Large intestine (tissue), 3 donors: ENCODE results near the gene IL9. TPM values are rescaled to one million over a fixed set of nuclear protein-coding genes. Genes with fewer than 3 reads are reported as not detected.

Experiments
- DNase-seq, 2 donors: peaks; one replicate each; pipeline versions ENCODE4 v3.0.0 to v3.0.0-alpha.2; 2013
- H3K27ac ChIP-seq: one replicate; pipeline ENCODE4 v1.5.1; 2013; ENCODE audit warnings: low read length
- H3K27me3 ChIP-seq: 2 replicates; pipeline ENCODE4 v1.6.1; 2013; ENCODE audit warnings: low read length; ENCODE audit not compliant: control insufficient read depth, insufficient read depth
- H3K36me3 ChIP-seq: 2 replicates; pipeline ENCODE4 v1.6.1; 2013; ENCODE audit warnings: low read length; ENCODE audit not compliant: control insufficient read depth, insufficient read depth
- H3K4me1 ChIP-seq: one replicate; pipeline ENCODE4 v1.6.1; 2013; ENCODE audit warnings: low read length; ENCODE audit not compliant: control insufficient read depth, insufficient read depth
- H3K4me3 ChIP-seq: one replicate; pipeline ENCODE4 v1.5.1; 2013; ENCODE audit warnings: low read length
- H3K9me3 ChIP-seq: one replicate; pipeline ENCODE4 v1.6.1; 2013; ENCODE audit warnings: mild to moderate bottlenecking, low read depth, low read length, moderate library complexity; ENCODE audit not compliant: control insufficient read depth
- WGBS: methylation state at CpG from one replicate; pipeline ENCODE4 v1.1.5; 2013; ENCODE audit warnings: low lambda C conversion rate; ENCODE audit not compliant: insufficient coverage; 5-methylcytosine and 5-hydroxymethylcytosine counted together
- polyA plus RNA-seq: library from polyadenylated mRNA; unstranded; fragments of 120-200 nt; gene quantifications from one replicate; pipeline ENCODE4 v1.2.1, GENCODE V29; 2013

Gene IL9
- polyA plus RNA-seq, 1 donor: not detected

- no peaks in the 10 kb centered on the region for H3K9me3 ChIP-seq
- no peak overlapping the region for H3K4me3 ChIP-seq
- no peaks in the 10 kb centered on the region for H3K36me3 ChIP-seq
- WGBS: no CpG with 5 or more reads among the region's 2 CpGs
- H3K27ac ChIP-seq: no peak overlapping the region
- H3K4me1 ChIP-seq: no peaks in the 10 kb centered on the region
- DNase-seq: no peak
- peaks cover 7% of the 10 kb centered on the region for H3K27me3 ChIP-seq
These were observed 37.9 kb downstream of the IL9 start for GRCh38 chr5:135857630-135858311.

GRCh38 chr5:135851915-135852845, 43.5 kb downstream of the IL9 start:
- Histone ChIP-seq H3K36me3 (no peaks in the 10 kb centered on the region), H3K4me1 (no peaks in the 10 kb centered on the region), H3K4me3 (no peak overlapping the region), H3K9me3 (no peaks in the 10 kb centered on the region), H3K27me3 (peaks cover 6% of the 10 kb centered on the region), H3K27ac (no peak overlapping the region)
- DNase-seq: no peak
- WGBS: no CpG with 5 or more reads among the region's 34 CpGs

GRCh38 chr5:135851186-135851914, 44.3 kb downstream of the IL9 start:
- WGBS: 100% methylated on average over 2 of the region's 24 CpGs
- no peaks in the 10 kb centered on the region for H3K36me3 ChIP-seq
- DNase-seq: no peak
- no peak overlapping the region for H3K4me3 ChIP-seq
- H3K4me1 ChIP-seq: no peaks in the 10 kb centered on the region
- H3K9me3 ChIP-seq: no peaks in the 10 kb centered on the region
- H3K27ac ChIP-seq: no peak overlapping the region
- H3K27me3 ChIP-seq: peaks cover under 1% of the 10 kb centered on the region

GRCh38 chr5:135850671-135851070, 45.0 kb downstream of the IL9 start:
- no peaks in the 10 kb centered on the region for H3K36me3 ChIP-seq
- WGBS: no CpG with 5 or more reads among the region's 6 CpGs
- no peak overlapping the region for H3K27ac ChIP-seq
- H3K4me1 ChIP-seq: no peaks in the 10 kb centered on the region
- H3K4me3 ChIP-seq: no peak overlapping the region
- H3K27me3 ChIP-seq: no peaks in the 10 kb centered on the region
- no peak for DNase-seq
- H3K9me3 ChIP-seq: no peaks in the 10 kb centered on the region

- H3K4me3 ChIP-seq: no peak overlapping the region
- no peaks in the 10 kb centered on the region for H3K27me3 ChIP-seq
- no peaks in the 10 kb centered on the region for H3K9me3 ChIP-seq
- no peak for DNase-seq
- no CpG with 5 or more reads among the region's 9 CpGs for WGBS
- no peaks in the 10 kb centered on the region for H3K36me3 ChIP-seq
- H3K27ac ChIP-seq: no peak overlapping the region
- no peaks in the 10 kb centered on the region for H3K4me1 ChIP-seq
These were observed 45.4 kb downstream of the IL9 start for GRCh38 chr5:135850231-135850630.

- no peak overlapping the region for H3K27ac ChIP-seq
- no CpG with 5 or more reads among the region's 1 CpG for WGBS
- no peaks in the 10 kb centered on the region for H3K27me3 ChIP-seq
- no peaks in the 10 kb centered on the region for H3K4me1 ChIP-seq
- no peaks in the 10 kb centered on the region for H3K36me3 ChIP-seq
- no peak for DNase-seq
- H3K9me3 ChIP-seq: no peaks in the 10 kb centered on the region
- H3K4me3 ChIP-seq: no peak overlapping the region
These were observed 47.7 kb downstream of the IL9 start for GRCh38 chr5:135847976-135848375.

- no peak for DNase-seq
- H3K4me3 ChIP-seq: no peak overlapping the region
- no peaks in the 10 kb centered on the region for H3K9me3 ChIP-seq
- no peaks in the 10 kb centered on the region for H3K27me3 ChIP-seq
- H3K36me3 ChIP-seq: no peaks in the 10 kb centered on the region
- no peak overlapping the region for H3K27ac ChIP-seq
- no peaks in the 10 kb centered on the region for H3K4me1 ChIP-seq
These were observed 49.3 kb downstream of the IL9 start for GRCh38 chr5:135846311-135846710.

GRCh38 chr5:135843571-135844337, 51.9 kb downstream of the IL9 start:
- Histone ChIP-seq H3K27ac (no peak overlapping the region), H3K4me1 (no peaks in the 10 kb centered on the region), H3K4me3 (no peak overlapping the region), H3K9me3 (no peaks in the 10 kb centered on the region), H3K36me3 (no peaks in the 10 kb centered on the region), H3K27me3 (no peaks in the 10 kb centered on the region)
- DNase-seq: no peak
- no CpG with 5 or more reads among the region's 6 CpGs for WGBS

- Histone ChIP-seq H3K9me3 (peaks cover 5% of the 10 kb centered on the region), H3K36me3 (no peaks in the 10 kb centered on the region), H3K27ac (no peak overlapping the region), H3K27me3 (no peaks in the 10 kb centered on the region), H3K4me1 (no peaks in the 10 kb centered on the region), H3K4me3 (no peak overlapping the region)
- no peak for DNase-seq
- no CpG with 5 or more reads among the region's 4 CpGs for WGBS
These were observed 52.9 kb downstream of the IL9 start for GRCh38 chr5:135842737-135843136.
